GM18519 (cell line): ENCODE data around the gene MRPS12.
A peak's percentile ranks its signal among the peaks of the same experiment; 100 is the strongest.
"Not testable (repeated sequence)": the region's sequence is repeated elsewhere in the genome, so short reads cannot be mapped to it uniquely, and the experiment has no call there.

Source experiments
- ATAC-seq: cut with Tn5 transposase; IDR thresholded peaks from one replicate; pipeline ENCODE4 v1.9.1; 2021; ENCODE audit warnings: mild to moderate bottlenecking, moderate library complexity; ENCODE audit not compliant: unreplicated experiment, low FRiP score

Gene MRPS12

DNA sequence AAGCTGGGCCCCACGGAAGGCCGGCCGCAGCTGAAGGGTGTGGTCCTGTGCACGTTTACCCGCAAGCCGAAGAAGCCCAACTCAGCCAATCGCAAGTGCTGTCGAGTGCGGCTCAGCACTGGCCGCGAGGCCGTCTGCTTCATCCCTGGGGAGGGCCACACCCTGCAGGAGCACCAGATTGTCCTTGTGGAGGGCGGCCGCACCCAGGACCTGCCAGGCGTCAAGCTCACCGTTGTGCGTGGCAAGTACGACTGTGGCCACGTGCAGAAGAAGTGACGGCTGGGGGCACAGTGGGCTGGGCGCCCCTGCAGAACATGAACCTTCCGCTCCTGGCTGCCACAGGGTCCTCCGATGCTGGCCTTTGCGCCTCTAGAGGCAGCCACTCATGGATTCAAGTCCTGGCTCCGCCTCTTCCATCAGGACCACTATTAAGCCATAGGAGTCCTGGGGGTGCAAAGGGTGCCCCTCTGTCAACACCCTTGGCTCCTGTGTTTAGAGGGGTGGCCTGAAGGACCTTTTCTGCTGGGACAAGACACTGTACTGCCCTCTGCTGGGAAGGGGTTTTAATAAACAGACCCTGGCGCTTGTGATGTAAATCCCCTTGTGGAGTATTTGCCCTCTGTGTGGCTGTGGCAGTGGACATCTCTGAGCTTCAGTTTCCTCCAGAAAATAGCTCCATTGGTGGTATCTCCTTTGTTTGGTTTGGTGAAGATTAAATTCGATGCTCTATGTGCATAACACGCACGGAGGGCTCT is 1.9 kb downstream of the MRPS12 start:
- ATAC-seq: no peak

DNA sequence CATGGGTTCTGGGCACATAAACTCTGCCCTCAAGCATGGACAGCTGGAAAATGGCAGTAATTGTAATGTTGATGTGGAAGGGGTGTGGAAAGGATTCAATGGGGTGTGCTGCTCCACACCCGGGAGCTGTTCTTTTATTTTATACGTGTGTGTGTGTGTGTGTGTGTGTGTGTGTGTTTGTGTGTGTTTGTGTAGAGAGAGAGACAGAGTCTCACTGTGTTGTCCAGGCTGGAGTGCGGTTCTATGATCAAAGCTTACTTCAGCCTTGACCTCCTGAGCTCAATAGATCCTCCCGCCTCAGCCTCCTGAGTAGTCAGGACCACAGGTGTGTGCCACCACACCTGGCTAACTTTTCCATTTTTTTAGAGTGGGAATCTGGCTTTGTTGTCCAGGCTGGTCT is 2.8 kb downstream of the MRPS12 start:
- ATAC-seq: no peak

DNA sequence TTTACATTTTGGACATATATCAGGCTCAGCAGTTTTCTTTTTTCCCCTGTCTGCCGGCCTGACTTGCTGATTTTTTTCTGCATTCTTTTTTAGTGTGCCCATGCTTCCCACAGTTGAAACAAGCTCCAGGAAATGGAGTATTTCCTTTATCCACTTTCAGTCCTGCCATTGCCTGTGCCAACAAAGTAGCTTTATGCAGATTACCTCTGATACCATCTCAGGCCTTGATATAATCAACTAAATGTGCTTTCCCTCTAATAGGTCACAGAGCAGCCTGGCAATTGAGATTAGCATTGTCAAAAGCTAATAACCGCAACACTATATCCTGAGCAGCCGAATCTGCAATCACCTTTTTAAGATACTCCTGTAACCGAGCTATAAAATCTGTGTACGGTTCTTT is 9.2 kb downstream of the MRPS12 start:
- no peak for ATAC-seq

DNA sequence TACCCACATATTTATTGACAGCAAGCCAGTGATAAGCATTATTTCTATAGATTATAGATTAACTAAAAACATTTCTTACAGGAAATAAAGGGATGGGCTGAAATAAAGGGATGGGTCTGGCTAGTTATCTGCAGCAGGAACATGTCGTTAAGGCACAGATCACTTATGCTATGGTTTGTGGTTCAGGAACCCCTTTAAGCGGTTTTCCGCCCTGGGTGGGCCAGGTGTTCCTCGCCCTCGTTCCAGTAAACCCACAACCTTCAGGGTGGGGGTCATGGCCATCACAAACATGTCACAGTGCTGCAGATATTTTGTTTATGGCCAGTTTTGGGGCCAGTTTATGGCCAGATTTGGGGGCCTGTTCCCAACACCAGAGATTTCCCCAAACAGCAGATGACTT is 10.7 kb downstream of the MRPS12 start:
- ATAC-seq: not testable (repeated sequence)

DNA sequence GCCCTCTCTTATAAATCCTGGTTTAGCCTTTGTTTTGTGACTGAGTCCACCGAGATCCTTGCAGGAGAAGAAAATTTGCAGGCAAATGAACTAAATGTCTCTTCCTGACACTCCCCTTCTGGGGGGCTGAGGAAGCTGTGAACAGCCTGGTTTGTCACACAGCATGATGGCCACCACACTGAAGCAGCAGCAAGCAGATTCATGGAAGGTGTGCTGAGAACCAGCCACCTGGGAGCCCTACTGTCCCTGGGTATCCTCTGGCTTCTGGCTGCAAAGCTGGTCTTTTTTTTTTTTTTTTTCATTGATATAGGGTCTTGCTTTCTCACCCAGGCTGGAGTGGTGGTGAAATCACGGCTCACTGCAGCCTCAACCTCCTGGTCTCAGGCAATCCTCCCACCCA is 11.2 kb downstream of the MRPS12 start:
- no peak for ATAC-seq

DNA sequence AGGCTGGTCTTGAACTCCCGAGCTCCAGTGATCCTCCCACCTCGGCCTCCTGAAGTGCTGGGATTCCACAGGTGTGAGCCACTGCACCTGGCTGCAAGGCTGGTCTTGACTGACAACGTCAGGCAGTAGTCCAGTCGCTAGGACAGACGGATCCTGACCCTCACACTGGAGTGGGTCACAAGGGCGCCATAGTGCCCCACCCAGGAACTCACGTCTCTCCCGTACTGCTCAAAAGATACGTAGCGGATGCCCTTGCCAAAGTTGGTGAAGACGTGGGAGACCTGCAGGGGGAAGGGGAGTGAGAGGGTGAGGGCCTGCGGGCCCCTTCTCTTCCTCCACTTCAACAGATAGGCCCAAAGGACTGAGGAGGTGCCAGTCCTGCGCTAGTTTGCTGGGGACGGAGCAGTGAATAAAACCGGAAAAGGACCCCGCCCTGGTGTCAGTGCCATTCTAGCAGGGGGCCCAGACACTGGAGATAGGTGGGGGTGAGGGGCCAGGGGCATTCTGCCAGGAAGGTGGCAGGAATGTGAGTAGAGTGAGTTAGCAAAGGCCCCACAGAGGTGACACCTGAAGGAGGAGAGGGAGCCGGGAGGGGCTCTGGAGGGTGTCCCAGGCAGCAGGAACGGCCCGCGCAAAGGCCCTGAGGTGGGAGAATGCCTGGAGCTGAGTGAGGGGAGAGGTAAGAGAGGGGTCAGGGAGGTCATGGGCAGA is 11.9 kb downstream of the MRPS12 start:
- ATAC-seq: no peak

DNA sequence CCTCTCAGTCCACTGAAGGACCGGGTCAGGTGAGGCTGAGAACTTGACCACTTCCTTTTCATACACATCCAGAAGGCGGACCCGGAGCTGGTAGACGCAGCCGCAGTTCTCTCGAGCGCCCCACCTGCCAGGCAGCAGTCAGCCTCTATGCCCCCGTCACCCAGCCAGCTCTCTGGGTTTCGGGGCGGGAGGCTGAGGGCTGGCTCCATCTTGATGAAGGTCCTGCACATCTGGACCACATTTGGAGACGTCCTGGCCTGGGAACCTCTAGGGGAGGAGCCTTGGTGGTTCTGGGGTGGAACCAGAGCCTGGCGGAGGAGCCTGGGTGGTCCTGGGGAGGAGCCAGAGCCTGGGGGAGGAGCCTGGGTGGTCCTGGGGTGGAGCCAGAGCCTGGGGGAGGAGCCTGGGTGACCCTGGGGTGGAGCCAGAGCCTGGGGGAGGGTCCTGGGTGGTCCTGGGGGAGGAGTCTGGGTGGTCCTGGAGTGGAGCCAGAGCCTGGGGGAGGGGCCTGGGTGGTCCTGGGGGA is 14.3 kb downstream of the MRPS12 start:
- no peak for ATAC-seq

DNA sequence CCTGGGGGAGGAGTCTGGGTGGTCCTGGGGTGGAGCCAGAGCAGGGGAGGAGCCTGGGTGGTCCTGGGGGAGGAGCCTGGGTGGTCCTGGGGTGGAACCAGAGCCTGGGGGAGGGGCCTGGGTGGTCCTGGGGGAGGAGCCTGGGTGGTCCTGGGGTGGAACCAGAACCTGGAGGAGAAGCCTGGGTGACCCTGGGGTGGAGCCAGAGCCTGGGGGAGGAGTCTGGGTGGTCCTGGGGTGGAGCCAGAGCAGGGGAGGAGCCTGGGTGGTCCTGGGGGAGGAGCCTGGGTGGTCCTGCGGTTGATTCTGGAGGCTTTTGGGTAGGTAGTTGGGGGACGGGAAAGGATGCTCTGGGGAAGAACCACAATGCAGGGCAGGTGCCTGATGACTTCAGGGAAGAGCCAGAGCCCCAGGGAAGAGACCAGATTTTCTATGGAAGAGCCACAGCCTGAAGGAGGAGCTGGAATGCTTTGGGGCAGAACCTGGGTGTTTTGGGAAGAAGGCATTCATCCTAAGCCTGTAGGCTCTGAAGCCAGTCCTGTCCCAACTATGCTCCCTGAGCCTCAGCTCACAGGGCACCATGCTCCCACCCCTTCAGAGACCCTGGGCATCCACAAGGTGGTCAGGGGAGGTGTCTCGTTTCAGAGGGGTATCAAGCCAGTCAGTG is 15.0 kb downstream of the MRPS12 start:
- no peak for ATAC-seq

DNA sequence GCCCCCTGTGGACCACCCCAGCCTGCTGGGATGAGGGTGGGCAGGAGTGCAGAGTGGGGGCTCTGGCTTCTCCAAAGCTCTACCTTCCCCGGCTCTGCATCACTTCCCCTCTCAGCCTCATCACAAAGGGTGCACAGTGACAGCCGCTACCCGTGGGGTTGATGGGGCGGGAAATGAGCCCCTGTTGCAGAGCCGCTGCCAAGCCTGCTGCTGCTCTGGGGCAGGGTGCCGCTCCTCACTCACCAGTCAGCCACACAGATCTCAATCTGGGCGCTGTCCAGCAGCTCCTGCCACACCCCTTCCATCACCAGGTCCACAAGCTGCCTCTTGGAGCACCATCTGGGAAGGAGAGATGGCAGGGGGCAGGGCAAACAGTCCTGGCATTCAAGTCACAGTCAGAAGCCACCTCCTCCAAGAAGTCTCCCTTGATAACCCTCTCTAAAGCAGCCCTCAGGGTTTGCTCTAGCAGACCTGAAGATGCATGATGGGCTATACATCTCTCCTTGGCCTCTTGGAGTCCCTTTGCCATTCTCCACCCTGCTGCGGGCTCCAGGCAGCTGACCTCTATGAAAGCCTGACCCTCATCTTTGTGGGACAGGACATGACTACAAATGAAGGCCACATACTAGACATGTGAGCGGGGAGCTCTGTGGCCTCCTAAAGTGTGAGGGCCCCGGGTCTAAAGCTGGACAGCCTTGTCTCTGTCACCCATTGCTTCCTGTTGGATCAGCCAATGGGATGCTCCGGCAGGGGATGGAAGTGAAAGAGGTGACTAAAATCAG is 15.7 kb downstream of the MRPS12 start:
- no peak for ATAC-seq

DNA sequence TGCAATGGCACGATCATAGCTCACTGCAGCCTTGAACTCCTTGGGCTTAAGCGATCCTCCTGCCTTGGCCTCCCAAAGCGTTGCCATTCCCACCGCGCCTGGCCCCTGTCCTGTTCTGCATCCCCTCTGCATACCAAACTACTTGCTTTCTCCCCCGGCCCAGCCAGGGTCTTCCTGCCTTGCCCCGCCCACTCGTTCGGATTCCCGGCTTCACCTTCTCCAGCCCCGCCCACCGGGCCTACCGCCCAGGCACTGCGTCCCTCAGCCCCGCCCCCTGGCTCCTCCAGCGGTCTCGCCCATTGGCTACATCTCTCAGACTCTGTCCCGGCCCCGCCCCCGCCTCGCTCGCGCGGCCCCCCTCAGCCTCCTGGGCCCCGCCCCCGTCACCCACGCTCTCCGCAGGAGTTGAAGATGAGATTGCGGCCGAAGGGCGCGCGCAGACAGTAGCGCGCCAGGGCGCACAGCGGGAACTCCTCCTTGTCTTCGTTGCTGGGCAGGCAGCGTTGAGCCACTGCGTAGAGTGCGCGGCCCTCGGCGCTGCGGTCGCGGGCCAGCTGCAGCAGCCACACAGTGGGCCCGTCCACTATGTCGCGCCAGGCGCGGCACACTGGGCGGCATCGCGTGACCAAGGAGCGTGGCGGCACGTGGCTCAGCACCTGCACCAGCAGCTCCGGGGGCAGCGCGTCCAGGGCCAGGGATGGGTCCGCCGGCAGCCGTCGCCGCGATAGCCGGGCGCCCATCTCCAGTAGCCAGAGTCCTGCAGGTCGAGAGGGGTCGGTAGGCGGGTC is 19.0 kb downstream of the MRPS12 start:
- peak; percentile 46 for ATAC-seq

DNA sequence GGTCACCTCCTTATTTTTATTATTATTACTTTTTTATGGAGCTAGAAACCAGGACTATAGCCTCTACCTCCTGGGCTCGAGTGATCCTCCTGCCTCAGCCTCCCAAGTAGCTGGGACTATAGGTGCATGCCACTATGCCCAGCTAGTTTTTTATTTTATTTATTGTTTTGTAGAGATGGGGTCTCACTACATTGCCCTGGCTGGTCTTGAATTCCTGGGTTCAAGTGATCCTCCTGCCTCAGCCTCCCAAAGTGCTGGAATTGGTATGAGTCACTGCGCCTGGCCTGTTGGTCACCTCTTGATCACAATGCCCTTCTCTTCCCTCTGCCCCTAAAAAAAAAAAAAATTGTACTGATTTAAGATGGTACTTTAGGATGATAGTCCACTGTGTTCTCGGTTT is 20.4 kb downstream of the MRPS12 start:
- ATAC-seq: no peak

DNA sequence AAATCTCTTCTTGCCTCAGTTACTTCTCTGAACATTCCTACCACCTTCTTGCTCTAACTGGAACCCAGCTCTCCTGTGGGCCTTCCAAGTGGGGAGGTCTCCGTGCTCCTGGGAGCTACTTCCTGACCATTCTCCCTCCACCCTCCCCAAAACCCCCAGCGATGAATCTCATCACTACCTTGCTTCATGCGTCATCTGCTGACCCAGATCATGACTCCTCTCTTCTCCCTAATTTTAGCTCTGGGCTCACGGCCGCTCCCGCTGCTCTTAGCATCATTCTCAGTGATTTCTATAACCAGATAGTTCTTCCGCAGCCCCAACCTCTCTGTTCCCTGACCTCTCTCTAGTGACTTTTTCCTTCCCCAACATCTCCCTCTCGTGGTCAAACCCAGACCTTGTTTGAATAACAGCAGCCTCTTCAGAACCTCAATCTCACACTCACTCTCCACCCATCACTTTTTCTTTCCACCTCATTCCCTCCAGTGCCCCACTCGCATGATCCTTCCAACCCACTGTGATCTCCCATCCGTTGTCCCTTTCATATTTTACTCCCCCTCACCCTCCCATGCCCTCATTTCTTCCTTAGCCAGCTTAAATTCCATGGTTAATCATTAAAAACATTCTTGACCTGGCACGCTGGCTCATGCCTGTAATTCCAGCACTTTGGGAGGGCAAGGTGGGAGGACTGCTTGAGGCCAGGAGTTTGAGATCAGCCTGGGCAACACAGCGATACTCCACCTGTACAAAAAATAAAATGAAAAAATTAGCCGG is 21.8 kb downstream of the MRPS12 start:
- no peak for ATAC-seq

DNA sequence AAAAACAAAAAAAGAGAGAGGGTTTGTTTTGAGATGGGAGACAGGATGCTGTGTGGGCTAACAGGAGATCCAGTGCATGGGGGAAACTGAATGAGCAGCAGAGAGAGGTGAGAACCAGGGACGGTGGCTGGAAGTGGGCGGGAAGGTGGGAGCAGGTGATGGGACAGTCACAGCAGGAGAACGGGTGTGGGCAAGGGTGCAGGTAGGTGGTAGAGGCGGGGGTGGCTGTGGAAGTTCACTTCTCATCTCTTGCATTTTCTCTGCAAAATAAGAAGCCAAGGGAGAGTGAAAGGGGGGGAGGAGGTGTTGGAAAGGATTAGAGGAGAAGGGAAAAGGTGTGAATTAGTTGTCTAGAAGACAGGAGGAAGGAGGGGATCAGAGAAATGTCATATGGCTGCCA is 22.9 kb downstream of the MRPS12 start:
- ATAC-seq: no peak

DNA sequence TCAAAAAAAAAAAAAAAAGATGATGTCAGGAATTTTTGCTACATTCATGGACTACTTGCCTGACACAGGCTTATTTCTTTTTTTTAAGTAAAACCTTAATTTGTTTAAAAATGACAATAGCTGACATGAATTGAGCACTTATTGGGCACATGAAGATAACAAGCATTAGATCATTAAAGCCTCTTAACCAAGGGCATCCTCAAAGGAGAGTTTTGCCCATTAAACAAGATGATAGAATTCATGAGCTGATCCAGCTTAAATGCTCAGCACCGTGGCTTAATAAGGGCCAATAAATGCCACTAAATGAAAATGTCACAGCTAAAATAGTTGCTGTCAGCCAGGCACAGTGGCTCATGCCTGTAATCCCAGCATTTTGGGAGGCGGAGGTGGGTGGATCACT is 25.5 kb downstream of the MRPS12 start:
- no peak for ATAC-seq

DNA sequence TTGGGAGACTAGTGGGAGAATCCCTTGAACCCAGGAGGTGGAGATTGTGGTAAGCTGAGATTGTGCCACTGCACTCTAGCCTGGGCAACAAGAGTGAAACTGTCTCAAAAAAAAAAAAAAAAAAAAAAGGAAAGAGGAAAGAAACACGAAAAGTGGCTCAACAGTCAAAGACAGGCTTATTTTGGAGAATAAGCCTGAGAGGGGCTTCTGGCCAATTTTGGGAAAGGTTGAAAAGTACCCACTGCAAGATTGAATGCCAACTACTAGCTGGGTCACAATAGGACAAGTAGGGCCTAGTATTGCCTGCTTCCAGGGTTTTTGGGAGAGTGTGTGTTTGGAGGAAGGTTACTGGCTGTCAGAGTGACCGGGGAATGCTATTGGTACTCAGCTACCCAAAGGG is 27.6 kb downstream of the MRPS12 start:
- ATAC-seq: no peak

DNA sequence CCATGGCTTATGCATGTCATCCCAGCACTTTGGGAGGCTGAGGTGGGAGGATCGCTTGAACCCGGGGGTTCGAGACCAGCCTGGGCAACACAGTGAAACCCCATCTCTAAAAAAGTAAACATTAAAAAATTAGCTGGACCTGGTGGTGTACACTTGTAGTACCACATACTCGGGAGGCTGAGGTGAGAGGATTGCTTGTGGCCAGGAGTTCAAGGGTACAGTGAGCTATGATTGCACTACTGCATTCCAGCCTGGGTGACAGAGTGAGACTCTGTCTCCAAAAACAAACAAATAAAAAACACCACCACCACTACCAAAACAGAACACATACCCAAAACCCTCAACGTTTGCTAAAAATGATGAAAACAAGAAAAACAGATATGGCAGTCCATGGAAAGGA is 28.9 kb downstream of the MRPS12 start:
- no peak for ATAC-seq

DNA sequence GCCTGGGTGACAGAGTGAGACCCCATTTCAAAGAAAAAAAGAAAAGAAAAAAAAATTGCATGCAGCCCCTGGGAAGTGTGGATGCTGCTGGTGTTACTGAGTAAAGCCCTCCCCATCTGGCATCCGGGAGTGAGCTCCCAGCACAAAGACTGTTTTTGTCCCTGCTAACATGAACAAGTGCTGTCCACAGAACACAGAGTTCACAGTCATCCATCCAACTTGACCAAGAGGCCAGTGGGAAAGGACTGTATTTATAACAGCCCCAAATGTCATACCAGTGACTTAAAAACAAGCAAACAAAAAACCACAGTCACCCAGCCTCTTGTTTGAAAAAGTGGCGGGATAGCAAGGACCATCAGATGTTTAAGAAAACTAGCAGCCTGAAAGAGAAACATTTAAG is 34.0 kb downstream of the MRPS12 start:
- no peak for ATAC-seq

DNA sequence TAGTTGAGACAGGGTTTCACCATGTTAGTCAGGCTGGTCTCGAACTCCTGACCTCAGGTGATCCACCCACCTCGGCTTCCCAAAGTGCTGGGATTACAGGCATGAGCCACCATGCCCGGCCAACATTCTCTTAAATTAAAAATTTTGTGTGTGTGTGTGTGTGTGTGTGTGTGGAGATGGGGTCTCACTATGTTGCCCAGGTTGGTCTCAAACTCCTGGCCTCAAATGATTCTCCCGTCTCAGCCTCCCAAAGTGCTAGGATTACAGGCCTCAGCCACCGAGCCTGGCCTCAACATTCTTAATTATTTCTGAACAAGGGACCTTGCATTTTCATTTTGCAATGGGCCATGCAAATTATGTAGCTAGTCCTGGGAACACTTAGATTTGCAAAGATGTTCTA is 35.4 kb downstream of the MRPS12 start:
- ATAC-seq: not testable (repeated sequence)
